Astrocyte of the spinal cord (primary cell): ENCODE measurements around the gene SLC36A2.

Experiments
- DNase-seq: peaks from one replicate; pipeline ENCODE4 v3.0.0; 2011; ENCODE audit warnings: low read depth, low spot score
- H3K4me3 ChIP-seq: 2 replicates; pipeline ENCODE4 v1.5.1; 2011; ENCODE audit warnings: low read depth, mild to moderate bottlenecking, low read length, moderate library complexity
- in situ Hi-C: cut with HindIII; loops from 2 replicates; pipeline ENCODE4 v1.10.0; 2017; ENCODE audit warnings: low sequenced_read_pairs
- TF ChIP-seq, protein P1 (sequence below): IDR thresholded peaks from 2 replicates; pipeline ENCODE4 v1.5.1; 2012; ENCODE audit warnings: low read depth, mild to moderate bottlenecking, low read length, inconsistent platforms

Gene SLC36A2

DNA sequence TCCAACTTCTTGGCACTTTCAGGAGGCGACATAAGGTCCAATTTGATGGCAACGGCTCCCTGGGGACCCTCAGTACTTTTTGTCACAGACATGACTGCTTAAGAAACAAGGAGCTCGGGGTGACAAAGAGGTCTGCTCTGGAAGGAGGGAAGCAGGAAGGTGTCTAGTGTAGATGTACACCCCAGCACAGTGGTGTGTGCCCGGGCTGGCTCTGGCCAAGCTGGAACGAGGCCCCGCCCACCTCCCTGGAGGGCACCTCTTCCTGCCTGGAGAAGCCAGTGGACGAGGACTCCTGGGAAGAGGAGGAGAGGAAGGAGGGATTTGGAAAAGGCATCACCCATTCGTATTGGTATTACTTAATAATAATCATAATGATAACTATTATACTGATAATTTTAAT, at the start of gene SLC36A2:
Gene SLC36A2 (minus strand): TSS at position 191 of the 400 bp plus-strand sequence. CDS start 99 bp downstream, at position 92.
- in situ Hi-C loops: no loop called here
- TF ChIP-seq, protein P1, sequence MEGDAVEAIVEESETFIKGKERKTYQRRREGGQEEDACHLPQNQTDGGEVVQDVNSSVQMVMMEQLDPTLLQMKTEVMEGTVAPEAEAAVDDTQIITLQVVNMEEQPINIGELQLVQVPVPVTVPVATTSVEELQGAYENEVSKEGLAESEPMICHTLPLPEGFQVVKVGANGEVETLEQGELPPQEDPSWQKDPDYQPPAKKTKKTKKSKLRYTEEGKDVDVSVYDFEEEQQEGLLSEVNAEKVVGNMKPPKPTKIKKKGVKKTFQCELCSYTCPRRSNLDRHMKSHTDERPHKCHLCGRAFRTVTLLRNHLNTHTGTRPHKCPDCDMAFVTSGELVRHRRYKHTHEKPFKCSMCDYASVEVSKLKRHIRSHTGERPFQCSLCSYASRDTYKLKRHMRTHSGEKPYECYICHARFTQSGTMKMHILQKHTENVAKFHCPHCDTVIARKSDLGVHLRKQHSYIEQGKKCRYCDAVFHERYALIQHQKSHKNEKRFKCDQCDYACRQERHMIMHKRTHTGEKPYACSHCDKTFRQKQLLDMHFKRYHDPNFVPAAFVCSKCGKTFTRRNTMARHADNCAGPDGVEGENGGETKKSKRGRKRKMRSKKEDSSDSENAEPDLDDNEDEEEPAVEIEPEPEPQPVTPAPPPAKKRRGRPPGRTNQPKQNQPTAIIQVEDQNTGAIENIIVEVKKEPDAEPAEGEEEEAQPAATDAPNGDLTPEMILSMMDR: no peak
- no peak within 1 kb of the TSS for H3K4me3 ChIP-seq
- no peak for DNase-seq

DNA sequence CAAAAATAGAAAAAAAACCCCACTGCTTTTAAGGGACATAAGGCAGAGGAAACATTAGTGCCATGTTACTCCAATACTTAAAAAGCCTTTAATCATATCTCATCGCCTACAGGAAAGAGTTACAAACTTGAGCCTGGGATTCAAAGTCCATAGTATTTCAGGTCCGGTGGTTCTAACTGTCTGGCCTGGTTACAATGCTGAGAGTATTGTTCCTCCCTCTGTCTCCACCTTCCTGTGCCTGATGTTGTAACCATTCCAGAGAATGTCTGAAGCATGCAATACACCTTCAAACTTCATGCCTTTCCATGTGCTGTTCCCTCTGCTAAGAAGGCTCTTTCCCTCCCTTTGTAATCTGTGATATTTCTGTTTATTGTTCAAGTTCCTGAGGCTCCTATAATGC, 41.6 kb upstream of the SLC36A2 start:
- TF ChIP-seq, protein P1: no peak
- DNase-seq: no peak
- H3K4me3 ChIP-seq: no peak overlapping the region
- in situ Hi-C loops: no loop called here

DNA sequence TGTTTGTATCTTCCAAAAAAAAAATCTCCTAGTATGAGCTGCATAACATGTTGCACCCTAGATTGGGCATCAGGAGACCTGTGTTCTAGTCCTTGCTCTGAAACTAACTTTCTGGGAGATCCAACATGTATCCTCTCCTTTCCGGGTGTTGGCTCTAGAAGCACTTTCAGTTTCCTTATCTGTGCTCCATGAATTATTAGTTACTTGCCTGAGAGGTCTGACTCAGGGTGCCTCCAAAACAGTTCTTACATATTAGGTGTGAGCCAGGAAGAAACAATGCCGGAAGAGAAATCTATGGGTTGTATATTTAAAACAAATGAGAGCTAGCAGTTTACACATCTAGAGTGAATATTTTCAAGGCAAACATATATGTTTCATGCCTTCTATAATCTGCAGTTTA, 36.7 kb upstream of the SLC36A2 start:
- H3K4me3 ChIP-seq: no peak overlapping the region
- no peak for DNase-seq
- TF ChIP-seq, protein P1: no peak
- in situ Hi-C loops: no loop called here

DNA sequence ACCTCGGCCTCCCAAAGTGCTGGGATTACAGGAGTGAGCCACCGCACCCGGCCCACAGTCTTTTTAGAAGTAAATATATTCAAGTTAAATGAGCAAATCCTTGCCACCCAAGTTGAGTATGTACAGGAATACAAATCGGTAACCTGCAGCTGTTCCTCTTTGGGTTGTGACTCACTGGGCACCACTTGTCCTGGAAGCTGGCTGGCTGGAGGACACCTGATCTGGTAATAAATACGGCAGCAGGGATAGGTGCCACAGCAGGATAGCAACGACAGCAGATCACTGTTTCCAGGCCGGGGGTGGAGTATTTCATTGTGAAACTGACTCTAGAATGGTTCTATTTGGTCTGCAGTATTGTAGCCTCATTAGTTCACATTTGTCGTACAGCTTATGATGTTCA, 35.7 kb upstream of the SLC36A2 start:
- DNase-seq: no peak
- in situ Hi-C loops: no loop called here
- H3K4me3 ChIP-seq: no peak overlapping the region
- TF ChIP-seq, protein P1: no peak

DNA sequence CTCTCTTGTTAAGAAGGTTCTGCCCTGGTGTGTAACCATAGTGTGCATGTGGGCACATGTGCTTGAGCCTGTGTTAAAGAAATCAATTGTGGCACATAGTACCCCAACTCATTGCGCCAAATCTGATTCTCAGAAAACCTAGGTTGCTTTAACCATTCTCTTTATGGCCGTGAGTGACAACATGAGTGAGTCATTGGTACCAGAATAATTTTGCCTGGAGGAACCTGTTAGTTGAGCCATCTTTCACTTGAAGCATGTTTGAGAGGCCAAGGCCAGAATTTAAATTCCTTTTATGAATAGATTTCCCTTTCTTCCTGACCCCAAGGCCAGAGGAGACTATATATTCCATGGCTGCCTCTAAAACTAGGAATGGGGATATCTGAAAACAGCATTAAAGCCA, 35.2 kb upstream of the SLC36A2 start:
- TF ChIP-seq, protein P1: no peak
- H3K4me3 ChIP-seq: no peak overlapping the region
- in situ Hi-C loops: no loop called here
- DNase-seq: no peak

DNA sequence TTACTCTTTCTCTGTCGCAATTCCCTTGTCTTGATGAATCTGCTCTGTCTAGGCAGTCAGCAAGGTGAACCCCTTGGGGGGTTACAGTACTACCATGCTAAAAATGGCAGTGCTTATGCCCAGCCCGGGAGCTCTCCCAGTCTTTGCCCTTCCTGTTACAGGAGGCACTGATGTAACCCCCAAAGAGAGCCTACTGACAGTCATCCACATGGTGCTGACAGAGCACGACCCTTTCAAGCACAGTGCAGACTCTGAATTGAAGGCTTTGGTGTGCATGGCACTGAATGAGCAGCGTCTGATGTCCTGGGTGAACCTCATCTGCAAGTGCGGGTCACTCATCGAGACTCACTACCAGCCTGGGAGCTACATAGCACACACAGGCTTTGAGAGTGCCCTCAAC, 34.5 kb upstream of the SLC36A2 start:
- TF ChIP-seq, protein P1: no peak
- H3K4me3 ChIP-seq: no peak overlapping the region
- DNase-seq: no peak
- in situ Hi-C loops: no loop called here

DNA sequence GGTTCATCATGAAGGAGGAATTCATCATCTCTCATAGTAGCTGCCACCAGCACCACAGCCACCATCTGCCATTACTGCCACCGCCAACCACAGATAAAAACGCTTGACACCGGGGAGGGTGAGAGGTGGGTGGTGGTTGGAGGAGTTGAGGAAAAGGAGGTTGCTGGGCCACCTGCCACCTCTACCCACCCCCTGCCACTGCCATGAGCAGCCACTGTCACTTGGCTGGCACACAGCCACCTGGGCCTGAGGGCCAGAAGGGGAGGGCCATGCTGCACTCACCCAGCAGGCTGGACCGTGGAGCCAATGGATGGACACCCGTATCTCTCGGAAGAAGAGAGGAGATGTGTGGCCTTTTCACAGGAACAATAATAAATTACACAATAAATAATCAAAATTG, 31.3 kb upstream of the SLC36A2 start:
- TF ChIP-seq, protein P1: no peak
- H3K4me3 ChIP-seq: no peak overlapping the region
- in situ Hi-C loops: no loop called here
- no peak for DNase-seq
